GM18520 (cell line): ENCODE measurements around the gene CES5A.
"Not testable (repeated sequence)": the region's sequence is repeated elsewhere in the genome, so short reads cannot be mapped to it uniquely, and the experiment has no call there.

Source experiments
- ATAC-seq: cut with Tn5 transposase; IDR thresholded peaks from one replicate; pipeline ENCODE4 v1.9.1; 2021; ENCODE audit not compliant: unreplicated experiment

Gene CES5A

DNA sequence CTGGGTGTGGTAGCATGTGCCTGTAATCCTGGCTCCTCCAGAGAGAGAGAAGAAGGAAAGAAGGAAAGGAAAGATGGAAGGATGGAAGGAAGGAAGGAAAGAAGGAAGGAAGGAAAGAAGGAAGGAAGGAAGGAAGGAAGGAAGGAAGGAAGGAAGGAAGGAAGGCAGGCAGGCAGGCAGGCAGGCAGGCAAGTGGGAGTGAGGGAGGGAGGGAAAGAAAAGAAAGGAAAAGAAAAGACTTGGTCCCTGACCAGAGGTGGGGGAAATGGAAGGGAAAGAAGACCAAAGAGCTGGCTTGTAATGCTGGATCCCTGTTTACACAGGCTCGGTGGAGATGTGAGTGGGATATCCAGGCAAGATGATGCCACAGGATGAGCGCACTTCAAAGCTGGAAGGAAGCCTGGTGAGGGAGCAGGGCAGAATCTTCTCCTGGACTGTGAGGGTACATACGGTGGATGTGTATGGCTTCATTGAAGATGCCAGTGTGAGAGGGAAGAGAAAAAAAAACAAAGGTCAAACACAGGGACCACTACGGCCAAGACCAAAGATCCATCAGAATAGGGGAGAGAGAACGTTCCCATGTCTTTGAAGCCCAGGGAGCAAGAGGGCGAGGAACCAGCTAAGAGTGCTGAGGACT lies 44.4 kb downstream of the CES5A start:
- no peak for ATAC-seq

DNA sequence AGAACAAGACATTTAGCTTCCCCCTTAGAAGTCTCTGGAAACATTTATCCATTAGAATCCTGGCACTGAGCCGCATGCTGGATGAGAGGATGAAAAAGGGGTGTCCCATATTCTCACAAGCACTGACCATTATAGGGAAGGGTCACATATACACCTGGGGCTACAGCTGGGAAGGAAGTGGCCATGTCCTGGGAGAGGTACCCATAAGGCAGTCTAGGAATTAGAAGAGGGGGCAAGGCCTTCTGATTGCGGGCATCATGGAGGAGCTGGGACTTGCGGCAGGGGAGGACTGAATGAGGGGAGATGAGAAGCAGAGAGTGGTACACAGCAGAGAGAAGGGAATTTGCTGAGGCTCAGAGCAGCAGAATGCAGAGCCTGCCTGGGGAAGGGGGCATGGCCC lies 45.9 kb downstream of the CES5A start:
- ATAC-seq = not testable (repeated sequence)

DNA sequence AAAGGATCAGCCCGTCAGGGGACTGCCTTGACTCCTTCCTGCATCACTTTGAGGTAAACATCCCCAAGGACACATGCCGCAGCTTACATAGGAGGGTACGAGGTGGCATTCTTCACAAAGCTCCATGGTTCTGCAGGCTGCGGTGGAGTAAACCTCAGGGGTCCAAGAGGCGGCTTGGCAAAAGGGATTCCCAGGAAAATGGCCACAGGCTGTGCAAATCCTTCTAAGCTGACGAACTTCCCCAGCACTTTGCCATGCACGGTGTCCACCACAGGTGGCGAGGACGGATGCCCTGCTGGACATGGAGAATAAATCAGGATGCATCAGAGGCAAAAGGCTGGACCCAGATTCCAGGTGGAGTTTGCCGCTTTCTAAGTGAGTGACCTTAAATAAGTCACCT lies 46.5 kb downstream of the CES5A start:
- ATAC-seq = no peak

DNA sequence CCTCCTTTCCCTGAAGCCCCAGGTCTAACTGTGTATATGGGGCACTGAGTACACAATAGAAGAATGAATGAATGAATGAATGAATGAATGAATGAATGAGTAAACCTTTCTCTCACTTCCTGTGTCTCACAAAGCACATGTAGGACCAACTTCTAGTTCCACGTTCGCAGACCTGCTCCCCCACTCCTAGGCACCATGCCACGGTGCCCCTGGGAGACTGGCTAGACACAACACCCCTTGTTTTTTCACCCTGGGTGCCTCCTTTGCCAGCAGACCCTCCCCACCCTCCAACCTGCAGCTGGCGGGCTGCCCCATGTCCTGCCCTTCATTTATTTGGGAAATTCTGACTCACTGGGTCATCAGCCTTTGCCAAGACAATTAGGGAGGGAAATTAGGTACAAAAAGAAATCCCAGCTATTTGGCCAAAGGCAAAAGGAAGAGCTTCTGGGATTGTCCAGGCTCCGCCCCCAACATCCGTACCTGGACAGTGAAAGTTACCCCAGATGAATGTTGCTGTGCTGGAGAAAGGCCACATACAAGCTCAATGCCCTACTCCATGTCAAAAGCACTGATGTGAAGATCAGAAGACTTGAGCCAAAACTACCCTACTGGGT lies 50.0 kb downstream of the CES5A start:
- ATAC-seq = no peak

DNA sequence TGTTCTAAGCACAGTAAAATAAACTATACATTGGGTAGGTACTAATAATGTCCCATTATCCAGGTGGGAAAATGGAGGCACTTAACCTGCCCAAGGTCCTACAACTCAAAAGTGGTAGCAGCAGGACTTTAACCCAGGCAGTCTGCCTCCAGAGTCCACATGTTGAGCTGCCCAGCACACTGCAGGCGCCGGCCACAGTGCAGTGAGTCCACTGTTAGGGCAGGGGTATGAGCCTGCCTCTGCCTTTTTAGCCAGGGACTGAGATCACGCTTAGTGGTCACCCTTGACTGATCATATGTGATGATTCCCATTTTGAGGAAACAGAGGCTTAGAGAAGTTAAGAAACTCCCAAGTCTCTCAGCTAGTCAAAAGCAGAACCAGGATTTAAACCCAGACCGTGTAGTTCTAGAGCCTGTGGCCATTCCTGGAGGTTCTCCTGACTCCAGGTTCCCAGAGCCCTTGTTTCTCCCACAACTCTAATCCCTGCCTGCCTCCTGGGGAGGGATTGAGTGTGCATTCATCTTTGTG lies 50.6 kb downstream of the CES5A start:
- ATAC-seq = no peak

DNA sequence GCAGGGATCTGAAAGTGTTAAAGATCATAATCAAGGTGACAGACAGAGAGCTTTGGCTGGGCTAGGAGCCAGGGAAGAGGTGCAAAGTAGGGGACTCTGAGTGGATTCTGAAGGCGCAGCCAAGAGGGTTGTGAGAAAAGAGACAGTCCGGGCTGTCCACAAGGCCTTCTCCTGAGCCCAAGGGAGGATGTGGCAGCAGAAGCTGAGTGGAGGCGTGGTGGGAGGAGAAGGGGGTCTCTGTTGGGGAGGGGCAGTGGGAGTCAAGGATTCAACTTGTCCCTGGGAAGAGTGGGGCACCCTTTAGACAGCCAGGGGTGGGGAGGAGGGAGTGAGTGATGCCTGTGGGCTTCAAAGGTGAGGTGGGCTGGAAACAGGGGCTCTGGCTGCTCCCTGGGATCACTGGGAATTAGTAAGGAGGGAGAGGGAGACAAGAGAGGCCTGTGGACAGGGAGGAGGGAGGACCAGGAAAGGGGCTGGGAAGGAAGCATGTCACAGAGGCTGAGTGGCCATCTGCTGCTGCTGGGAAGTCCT lies 52.8 kb downstream of the CES5A start:
- no peak for ATAC-seq

DNA sequence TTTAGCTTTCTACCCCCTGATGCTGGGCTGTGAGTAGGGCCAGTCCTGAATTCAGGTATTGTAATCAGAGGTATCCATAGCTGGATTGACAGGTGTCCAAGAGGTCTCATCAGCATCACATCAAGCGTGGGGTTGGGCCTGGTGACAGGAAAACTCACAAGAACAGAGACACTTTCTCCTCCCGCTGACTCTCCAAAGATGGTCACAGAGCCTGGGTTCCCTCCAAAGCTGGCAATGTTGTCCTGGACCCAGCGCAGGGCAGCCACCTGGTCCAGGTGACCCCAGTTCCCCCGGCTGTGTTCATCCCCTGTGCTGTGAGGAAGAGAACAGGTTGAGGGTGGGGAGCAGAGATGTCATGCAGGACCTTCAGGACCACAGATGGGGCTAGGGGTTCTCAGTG lies 54.0 kb downstream of the CES5A start:
- no peak for ATAC-seq

DNA sequence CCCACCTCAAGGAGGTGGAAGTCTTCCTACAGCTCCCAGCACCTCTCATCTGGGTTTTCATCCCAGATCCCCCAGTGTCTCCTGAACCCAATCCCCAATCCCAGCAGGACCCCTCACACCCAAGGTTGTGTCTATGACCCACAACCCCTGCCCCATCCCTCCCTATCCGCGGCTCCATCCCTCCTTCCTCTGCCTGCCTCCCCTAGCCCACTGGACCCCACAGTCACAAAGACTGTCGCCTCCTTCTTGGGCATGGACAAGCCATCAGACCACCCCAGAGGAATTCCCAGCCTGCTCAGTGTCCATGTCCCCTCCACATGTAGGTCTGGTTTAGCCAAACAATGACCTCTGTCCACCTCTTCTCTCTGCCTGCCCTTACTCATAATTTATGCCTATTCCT lies 54.6 kb downstream of the CES5A start:
- ATAC-seq = no peak

DNA sequence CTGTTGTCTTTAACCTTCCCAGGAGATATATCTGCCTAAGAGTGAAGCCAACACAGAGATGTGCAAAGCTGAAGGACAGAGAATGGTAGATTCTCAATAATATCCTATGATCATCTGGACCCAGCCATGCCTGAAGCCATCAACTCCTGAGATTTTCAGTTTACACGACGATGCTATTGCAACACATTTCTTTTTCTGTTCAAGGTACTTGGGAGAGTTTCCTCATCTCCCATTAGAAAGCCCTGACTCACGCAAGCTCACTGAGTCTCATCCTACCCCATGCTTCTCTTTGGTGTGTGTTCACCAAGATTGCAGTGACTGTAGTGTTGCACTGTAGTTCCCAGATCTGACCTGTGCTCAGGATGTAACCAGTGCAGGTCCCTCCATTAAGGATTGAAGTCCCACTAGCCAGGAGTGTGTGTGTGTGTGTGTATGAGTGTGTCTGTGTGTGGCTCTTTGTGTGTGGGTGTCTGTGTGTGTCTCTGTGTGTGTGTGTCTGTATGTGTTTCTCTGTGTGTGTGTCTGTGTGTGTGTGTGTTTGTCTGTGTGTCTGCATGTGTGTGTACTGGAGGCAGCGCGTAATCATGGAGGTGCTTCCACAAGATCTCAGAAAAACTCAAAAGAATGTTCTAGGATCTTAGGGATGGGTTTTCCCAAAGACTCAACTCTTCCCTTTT lies 57.8 kb downstream of the CES5A start:
- no peak for ATAC-seq

DNA sequence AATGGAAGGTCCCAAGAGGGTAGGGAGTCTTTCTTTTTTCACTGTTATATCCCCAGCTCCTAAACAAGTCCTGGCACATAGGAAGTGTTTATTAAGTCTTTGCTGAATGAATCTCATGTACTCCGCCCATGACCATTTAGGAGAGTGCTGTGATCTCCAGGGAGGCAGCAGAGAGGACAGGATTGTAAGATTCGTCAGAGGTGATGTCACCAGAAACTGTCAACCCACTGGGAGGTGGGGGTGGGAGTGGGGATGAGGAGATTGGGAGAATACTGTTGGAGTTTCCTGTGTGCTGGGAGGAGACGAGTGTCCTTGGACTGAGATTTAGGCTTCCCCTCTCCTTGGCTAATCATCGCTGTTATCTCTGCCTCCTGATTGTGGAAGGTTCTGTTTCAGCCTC lies 59.0 kb downstream of the CES5A start:
- not testable (repeated sequence) for ATAC-seq

DNA sequence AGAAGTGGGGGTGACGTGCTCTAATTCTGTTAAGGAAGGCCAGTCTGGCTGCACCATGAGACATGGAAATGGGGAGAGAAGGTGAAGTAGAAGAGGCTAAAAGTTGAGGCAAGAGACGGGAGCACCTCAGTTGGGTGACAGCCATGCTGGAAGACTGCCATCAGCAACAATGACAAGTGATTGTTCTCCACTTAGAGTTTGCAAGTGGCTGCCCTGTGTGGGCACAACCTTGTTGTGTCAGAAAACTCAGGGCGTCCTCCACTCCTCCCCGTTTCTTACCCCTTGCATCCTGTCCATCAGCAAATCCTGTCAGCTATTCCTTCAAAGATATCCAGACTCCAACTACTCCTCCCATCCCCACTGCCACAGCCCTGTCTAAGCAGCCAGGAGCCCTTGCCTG lies 59.9 kb downstream of the CES5A start:
- ATAC-seq = no peak

DNA sequence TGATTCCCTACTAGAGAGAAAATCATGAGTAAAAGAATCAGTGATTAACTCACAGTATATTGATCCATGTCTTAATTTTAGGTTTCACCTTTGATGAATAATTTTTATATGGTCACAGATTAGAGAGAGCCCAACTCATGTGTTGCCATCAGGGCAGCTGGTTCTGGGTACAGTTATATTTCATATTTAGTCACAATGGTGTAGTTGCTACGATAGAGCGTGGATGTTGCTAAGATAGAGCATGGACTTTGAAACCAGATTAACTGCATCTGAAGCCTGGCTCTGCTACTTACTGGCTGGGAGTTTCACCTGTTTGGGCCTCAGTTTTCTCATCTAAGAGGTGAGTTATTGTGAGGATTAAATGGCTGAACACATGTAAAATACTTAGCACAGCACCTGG lies 61.0 kb downstream of the CES5A start:
- ATAC-seq = not testable (repeated sequence)

DNA sequence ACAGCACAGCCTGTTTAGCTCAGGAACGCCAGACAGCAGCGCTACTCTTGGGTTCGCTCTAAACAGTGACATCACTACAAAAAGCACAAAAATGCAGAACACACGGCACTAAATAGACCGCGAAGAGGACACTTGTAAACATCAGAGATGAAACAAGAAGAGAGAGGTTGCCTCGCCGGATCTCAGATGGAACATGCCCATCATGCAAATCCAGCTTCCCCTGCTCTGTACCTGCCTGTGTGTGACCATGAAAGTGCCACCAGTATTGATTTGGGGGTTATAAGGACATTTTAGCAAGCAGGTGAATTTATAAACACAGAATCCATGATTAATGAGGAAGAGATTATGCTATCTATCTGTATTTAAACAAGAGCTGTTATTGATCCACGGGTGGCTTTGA lies 61.4 kb downstream of the CES5A start:
- not testable (repeated sequence) for ATAC-seq

DNA sequence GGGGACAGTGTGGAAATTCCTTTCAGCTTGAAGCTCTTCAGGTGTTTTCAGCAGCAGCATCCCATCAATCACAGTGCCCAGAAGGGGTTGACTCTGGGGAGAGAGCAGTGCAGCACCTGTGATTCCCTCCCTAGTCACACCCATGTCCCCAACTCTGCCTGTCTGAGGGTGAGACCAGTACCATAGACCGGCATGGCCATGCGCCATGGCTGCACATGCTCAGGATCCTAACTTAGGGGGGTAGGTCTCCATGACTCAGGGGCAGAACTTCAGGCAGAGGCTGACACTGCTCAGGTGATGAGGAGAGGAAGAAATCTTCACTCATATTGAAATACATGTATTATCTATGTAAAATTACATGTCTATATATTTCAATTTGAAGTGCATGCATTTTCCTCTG lies 62.2 kb downstream of the CES5A start:
- no peak for ATAC-seq

DNA sequence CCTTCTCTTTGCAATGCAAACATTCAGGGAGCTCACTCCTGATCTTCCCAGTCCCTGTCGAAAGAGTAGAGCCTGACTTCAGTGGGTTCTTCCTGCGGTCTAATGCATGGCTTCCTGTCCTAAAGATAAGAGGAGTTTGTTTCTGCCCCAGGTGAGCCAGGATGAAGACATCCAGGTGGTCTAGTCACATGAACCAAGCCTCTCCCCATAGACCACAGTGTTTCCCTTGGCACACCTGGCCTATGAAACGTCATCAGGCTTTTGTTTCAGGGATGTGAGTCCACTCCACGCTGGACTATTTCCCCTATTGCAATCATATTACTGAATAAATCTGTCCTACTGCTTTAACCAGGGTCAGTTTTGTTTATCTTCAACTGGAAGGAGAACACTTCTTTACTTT lies 63.4 kb downstream of the CES5A start:
- ATAC-seq = no peak

DNA sequence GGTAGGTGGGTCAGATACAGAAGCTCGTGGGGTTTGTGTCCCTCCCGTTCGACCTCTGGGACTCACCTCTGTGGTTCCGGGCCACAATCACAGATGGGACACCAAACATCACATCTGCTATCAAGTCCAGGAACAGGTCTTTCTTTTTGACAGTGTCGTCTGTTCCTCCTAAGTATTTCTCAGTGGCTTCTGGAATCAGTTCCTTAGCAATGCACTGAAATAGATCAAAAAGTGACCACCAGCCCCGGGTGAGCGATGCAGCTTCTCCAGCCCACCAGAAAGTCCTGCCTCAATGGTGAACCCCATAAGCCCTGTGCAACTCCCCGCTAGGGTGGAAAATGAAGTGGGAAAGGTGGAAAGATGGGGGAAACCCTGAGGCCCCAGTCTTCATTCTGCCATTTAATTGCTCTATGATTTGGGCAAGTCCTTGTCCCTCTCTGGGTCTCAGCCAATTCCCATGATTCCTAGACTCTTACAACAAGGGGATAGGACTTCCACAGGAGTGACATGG lies 64.7 kb downstream of the CES5A start:
- ATAC-seq = no peak

DNA sequence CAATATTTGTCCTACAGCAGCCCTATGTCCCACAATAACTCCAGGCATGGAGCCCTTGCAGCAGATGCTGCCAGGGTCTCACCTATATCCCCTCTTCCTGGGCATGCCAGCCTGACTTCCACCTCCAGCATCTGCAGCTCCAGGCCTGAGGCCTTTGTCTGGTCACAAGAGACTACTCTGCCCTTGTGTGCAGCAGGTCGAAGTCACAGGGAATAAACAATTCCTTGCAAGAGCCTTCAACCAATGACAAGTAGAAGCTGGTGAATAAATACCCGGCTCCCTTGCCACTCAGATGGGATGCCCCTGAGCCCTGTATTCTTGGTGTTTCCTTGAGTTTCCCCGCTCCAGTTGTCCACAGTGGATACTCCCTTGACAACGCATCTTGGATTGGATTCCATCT lies 65.3 kb downstream of the CES5A start:
- no peak for ATAC-seq

DNA sequence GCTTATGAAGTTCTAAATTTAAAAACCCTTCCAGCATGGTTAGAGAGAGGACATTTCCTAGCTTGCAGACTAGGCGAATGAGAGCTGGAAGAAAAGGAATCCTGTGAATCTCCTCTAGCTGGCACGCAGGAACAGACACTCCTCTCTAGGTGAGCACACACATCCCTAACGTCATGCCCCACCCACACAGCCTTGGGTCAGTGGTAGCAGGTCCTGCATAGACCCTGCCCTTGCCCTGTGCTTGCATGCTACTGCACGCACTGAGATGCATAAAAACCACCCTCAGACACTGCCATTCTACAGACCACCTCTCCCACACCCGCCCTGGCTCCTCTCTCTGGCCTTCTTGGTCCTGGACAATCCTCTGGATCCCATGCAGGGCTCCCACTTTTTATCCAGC lies 65.8 kb downstream of the CES5A start:
- no peak for ATAC-seq

DNA sequence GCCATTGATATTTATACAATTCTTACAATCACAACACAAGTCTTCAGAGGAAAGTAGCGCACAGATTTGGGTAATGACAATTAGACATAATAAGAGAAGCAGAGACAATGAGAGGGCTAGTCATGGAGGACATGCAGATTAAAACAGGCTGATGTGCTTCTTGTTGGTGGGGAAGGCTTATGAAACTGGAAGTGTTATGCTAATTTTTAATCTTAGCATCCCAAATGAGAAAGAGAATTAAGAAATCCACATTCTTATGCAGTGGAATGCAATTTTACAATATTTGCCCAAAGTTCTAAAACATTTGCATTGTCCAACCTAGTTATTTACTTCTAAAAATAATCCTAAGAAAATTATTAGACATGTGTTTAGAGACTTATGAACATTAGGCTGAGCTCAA lies 66.9 kb downstream of the CES5A start:
- ATAC-seq = not testable (repeated sequence)

DNA sequence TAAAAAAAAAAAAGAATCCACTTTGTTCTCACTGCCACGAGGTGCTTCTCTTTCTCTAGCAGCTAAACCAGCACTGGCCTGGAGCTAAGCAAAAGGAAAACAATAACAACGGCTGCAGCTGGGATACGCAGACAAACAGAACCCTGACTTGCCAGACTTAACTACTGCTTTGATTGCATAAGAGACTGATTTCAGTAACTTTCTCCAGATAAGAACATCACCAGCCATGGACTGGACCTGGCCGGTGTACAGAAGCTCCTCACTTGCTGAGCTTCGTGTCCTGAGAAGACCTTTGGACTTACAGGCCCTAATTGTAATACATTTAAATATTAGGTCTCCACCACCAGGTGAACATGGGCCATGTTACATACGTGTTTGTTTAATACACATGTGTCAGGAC lies 70.1 kb downstream of the CES5A start:
- ATAC-seq = not testable (repeated sequence)

DNA sequence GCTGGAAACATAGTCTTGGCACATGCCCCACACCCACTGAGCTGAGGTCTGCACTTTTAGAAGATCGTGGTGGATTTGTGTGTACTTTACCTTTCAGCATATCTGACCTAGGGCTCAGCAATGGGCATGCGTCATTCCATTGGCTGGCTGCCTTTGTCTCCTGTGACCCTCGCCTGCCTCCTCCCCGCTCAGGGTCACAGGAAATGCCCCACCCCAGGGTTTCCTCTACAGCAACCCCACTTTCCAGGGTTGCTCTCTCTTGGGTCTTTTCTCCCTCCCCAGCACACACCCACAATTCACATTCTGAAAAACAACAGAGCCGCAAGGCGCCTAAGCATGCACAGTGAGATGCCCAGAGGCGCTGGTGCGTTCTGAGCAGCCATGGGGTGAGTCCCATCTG lies 71.5 kb downstream of the CES5A start:
- not testable (repeated sequence) for ATAC-seq
